Measurements from ENCODE around the gene ZNF70.

ZNF70 gene

GRCh38 chr22:23779083-23779482 lies 28.2 kb upstream of the ZNF70 start:
- DNase-seq (ENCODE audit: low read depth, low spot score): no peak

DNA sequence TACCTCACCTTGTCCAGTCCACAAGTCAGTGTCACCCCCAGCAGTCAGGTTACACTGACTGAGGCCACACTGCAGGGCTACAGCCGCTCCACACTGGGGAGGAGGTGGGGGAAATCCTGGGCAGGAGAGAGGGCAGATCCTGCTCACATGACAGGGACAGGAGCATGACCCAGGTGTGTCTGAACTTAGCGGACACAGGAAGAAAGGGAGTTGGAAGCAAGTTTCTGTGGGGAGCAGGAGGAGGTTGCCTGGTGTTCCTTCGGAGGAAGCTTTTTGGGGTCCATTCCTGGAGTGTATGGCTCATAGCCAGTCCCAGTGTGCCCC lies 27.6 kb upstream of the ZNF70 start:
- DNase-seq (ENCODE audit: low read depth, low spot score): no peak

DNA sequence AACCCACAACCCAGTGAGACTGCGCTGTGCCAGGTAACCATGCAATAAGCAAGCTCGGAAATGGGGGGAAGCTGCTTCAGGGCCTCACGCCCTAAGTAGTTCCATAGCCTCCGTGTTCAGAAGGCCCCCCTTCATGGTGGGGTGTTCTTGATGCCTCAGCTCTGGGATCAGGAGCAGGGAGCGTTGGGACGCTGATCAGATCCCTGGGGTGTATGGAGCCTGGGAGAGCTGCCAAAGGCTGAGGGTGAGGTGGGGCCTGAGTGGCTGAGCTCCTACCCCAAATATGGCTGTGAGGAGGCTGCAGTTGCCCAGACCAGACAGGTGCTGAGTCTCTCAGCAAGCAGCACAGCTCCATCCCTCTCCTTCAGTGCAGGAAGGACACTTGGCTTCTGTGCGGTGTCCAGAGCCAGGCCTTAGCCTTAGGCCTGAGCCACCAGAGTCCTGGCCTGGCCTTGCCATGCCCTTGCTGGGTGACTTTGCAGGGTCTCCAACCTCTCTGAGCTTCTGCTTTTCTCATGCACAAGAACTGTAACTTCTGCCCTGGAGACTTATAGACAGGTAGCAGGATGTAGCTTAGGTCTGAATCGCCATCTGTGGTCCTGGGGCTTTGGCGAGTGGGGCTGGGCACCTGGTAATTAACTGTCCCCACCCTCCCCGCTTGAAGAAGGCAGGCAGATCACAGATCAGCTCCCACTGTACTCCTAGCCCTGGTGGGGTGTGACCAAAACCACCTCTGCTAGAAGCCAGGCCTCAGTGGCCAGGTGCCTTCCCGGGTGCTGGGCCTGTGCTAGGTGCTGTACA lies 27.1 kb upstream of the ZNF70 start:
- DNase-seq (ENCODE audit: low read depth, low spot score): no peak

DNA sequence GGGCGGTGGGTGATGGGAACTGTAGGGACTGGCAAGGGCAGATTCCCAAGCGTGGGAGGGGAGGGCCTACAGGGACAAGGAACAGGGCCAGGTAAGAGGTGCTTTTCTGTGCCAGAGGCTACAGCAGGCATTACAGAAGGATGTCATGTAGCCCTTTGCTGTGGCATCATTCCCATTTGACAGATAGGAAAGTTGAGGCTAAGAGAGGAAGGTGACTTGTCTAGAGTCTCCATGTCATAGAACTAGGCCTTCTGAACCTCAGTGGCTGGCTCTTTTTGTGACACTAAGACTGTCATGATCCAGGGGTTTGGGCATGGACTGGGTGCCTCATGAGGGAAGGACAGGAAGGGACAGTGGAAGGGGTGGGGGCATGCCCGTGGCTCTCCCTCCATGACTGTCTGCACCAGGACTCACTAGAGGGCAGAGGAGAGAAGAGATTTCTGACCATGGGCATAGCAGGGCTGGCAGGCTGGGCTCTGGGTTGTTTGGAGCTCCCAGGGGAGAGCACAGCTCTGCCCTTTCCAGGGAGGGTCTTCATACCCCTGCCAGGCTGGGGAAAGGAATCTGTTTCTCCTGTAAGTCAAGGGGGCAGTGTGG lies 25.0 kb upstream of the ZNF70 start:
- no peak for DNase-seq (ENCODE audit: low read depth, low spot score)

- no peak for DNase-seq (ENCODE audit: low read depth, low spot score)
Observed at GRCh38 chr22:23774922-23775436, 24.1 kb upstream of the ZNF70 start.

GRCh38 chr22:23774114-23774921 lies 23.4 kb upstream of the ZNF70 start:
- DNase-seq (ENCODE audit: low read depth, low spot score): no peak

DNA sequence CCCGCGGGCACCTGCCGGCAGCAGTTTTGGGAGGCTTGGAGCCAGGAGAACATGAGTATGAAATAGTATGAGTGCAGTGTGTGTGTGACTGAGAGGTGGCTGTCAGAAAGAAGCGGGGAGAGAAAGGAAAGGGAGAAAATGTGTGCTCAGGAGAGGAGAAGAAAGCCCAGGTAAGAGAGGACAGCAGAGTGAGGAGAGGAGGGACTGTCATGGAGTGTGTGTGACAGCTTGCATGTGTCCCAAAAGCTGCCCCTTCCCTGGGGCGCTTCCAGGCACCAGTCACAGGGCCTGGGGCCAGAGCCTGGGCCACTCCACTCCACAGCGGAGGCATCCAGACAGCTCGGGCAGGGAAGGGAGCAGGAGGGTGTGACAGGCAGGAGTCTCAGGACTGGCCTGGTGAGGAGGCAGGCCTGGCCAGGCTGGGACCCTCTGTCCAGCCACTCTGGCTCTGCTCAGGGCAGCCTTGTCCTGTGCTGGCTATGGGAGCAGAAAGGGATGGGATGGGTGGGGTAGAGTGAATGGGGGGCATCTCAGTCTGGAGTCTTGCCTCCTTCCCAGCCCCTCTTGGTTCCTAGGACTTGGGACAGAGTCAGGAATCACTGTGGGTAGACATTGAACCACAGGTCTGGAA lies 22.7 kb upstream of the ZNF70 start:
- DNase-seq (ENCODE audit: low read depth, low spot score): no peak

DNA sequence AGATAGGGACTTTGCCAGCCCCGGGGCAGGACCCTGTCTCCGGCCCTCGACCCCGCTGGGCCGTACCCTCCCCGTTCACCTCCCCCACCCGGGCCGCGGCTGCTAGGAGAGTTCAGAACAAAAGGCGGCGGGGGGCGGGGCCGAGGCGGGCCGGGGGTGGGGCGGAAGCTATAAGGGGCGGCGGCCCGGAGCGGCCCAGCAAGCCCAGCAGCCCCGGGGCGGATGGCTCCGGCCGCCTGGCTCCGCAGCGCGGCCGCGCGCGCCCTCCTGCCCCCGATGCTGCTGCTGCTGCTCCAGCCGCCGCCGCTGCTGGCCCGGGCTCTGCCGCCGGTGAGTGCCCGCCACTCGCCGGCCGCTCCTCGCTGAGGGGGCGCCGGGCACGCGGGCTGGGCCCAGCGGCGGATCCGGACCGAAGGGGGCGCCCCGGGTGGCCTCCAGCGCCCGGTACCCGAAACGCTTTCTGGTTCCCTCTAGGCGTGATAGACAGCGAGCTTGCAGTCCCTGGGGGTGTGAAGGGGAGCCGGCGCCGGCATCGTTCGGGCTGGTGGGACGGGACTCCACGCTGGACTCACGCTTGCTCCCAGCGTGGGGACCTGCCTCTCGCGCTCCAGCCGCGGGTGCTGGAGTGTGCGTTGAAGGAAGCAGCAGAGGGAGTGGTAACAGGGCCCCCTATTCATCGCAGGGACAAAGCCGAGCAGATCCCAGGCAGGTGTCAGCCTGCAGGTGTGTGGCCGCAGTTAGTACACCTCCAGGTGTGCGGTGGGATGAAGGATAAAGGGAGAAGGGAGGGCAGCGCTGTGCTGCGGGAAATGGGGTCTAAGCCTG lies 21.9 kb upstream of the ZNF70 start, which contains the start of gene MMP11:
Gene MMP11 (plus strand): TSS at position 201 of the 825 bp plus-strand sequence. CDS start 22 bp downstream, at position 223.
- no peak for DNase-seq (ENCODE audit: low read depth, low spot score)

DNA sequence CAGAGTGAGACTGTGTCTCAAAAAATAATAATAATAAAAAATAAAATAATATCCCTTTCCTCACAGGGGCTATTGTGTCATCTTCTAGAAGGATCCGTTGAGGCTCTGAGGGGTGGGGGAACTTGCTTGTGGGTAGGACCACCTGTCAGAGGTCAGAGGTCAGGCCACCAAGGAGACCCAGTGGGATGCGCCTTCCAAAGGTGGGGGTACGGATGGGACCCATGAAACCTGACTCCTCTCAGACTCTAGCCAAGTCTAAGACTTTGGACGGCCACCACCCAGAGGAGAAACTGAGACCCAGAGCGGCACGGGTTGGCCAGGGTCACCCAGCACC lies 21.4 kb upstream of the ZNF70 start:
- no peak for DNase-seq (ENCODE audit: low read depth, low spot score)

DNA sequence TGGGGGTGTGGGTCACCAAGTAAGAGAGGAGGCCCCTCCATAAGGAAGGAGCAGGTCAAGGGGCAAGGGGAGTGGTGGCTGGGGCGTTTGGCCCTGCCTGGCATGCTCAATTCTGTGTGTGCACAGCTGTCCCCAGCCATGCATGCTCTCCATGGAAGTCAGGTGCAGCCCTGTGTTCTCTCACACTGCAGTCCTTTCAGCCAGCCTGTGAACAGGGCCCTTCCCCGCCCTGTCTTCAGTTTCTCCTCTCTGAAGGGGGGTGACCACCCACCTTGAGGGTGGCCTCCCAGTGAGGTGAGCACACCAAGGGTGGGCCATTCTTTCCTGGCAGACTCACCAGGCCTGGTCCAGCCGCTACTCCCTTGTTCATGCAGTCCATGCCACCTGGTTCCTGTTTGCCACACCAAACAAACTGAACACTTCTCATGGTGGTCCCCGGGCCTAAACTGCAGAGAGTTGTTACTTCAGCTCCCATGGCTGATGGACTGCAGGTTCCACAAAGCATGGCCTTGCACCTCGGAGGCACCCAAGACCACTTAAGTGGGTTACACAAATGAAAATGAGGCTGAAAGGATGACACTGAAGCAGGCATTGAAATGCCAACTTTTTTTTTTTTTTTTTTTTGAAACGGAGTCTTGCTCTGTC lies 18.5 kb upstream of the ZNF70 start:
- DNase-seq (ENCODE audit: low read depth, low spot score): no peak

GRCh38 chr22:23767673-23768548 lies 17.0 kb upstream of the ZNF70 start, which contains the start of gene CHCHD10:
Gene CHCHD10, minus strand, starts transcription at chr22:23767972. Its CDS starts 98 bp downstream, at chr22:23767874.
- DNase-seq (ENCODE audit: low read depth, low spot score): no peak

DNA sequence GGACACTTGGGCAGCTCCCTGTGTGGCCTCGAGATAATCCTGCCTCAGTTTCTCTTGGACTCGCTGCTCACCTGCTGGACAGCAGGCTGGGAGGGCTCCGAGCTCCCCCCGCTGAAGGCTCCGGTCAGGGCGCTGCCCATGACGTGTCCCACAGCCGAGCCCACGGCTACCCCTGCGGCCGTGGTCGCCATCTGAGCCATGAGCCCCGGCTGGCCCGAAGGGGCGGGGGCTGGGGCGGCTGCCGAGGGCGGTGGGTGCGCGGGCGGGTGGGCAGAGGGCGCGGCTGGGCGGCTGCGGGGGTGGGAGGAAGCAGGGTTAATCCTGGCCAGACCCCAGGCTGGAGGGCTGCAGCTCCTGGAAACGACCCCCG lies 16.4 kb upstream of the ZNF70 start:
- DNase-seq (ENCODE audit: low read depth, low spot score): no peak

- no peak for DNase-seq (ENCODE audit: low read depth, low spot score)
Observed at GRCh38 chr22:23764899-23765881, 14.3 kb upstream of the ZNF70 start.

GRCh38 chr22:23763954-23764353 lies 13.0 kb upstream of the ZNF70 start:
- DNase-seq (ENCODE audit: low read depth, low spot score): no peak

GRCh38 chr22:23763579-23763945 lies 12.7 kb upstream of the ZNF70 start:
- no peak for DNase-seq (ENCODE audit: low read depth, low spot score)

GRCh38 chr22:23762842-23763578 lies 12.1 kb upstream of the ZNF70 start, which contains the start of gene C22orf15:
Gene C22orf15, plus strand, starts transcription at chr22:23762990. Its CDS starts 317 bp downstream, at chr22:23763307.
- no peak for DNase-seq (ENCODE audit: low read depth, low spot score)

- no peak for DNase-seq (ENCODE audit: low read depth, low spot score)
Observed at GRCh38 chr22:23760056-23760455, 9.1 kb upstream of the ZNF70 start.

- DNase-seq (ENCODE audit: low read depth, low spot score): no peak
Observed at GRCh38 chr22:23759566-23759965, 8.7 kb upstream of the ZNF70 start.

Data from iPS DF 19.7 (cell line).